Liver (tissue), 9 donors: ENCODE data around the gene JPH4. TPM values are rescaled to one million over a fixed set of nuclear protein-coding genes. Genes with fewer than 3 reads are reported as not detected.

Experiments used
- DNase-seq: peaks from one replicate; pipeline ENCODE4 v3.0.0-alpha.2; 2017; ENCODE audit warnings: low spot score
- H3K27ac ChIP-seq, 2 donors: one replicate each; pipeline ENCODE4 v1.7.0; 2013; ENCODE audit warnings: inconsistent platforms in 2 of 2, low read length in 2 of 2, control low read depth in 1 of 2, low read depth in 1 of 2, mild to moderate bottlenecking in 1 of 2
- H3K27me3 ChIP-seq, 4 donors: one replicate each; pipeline versions ENCODE4 v1.6.1 to v1.7.0; 2013; ENCODE audit warnings: low read length in 3 of 4, inconsistent platforms in 1 of 4, mild to moderate bottlenecking in 1 of 4, moderate library complexity in 1 of 4; ENCODE audit not compliant: control insufficient read depth in 4 of 4, insufficient read depth in 4 of 4
- H3K36me3 ChIP-seq, 4 donors: one replicate each; pipeline versions ENCODE4 v1.6.1 to v1.7.0; 2013; ENCODE audit warnings: low read length in 3 of 4, mild to moderate bottlenecking in 3 of 4, low read depth in 1 of 4, moderate library complexity in 1 of 4; ENCODE audit not compliant: control insufficient read depth in 4 of 4, insufficient read depth in 3 of 4
- H3K4me1 ChIP-seq, 4 donors: one replicate each; pipeline versions ENCODE4 v1.6.1 to v1.7.0; 2013; ENCODE audit warnings: low read length in 3 of 4, mild to moderate bottlenecking in 3 of 4, moderate library complexity in 1 of 4; ENCODE audit not compliant: control insufficient read depth in 4 of 4, insufficient read depth in 4 of 4
- H3K4me3 ChIP-seq, 3 donors: one replicate each; pipeline versions ENCODE4 v1.6.1 to v1.7.0; 2013; ENCODE audit warnings: low read length in 3 of 3, control low read depth in 1 of 3, low read depth in 1 of 3, mild to moderate bottlenecking in 1 of 3
- H3K9ac ChIP-seq, 2 donors: one replicate each; pipeline ENCODE4 v1.7.0; 2013; ENCODE audit warnings: low read length in 2 of 2, mild to moderate bottlenecking in 2 of 2, moderate library complexity in 2 of 2, control low read depth in 1 of 2, low read depth in 1 of 2
- H3K9me3 ChIP-seq, 4 donors: one replicate each; pipeline versions ENCODE4 v1.6.1 to v1.7.0; 2013; ENCODE audit warnings: low read length in 3 of 4; ENCODE audit not compliant: control insufficient read depth in 4 of 4
- EGR1 ChIP-seq, 2 donors: IDR thresholded peaks; 2 replicates each; pipeline ENCODE4 v1.6.1; 2016 to 2018; ENCODE audit warnings: antibody characterized with exemption in 2 of 2, low read depth in 2 of 2
- FOXA1 ChIP-seq: IDR thresholded peaks from 2 replicates; pipeline ENCODE4 v1.6.1; 2016; ENCODE audit warnings: antibody characterized with exemption
- FOXA2 ChIP-seq: IDR thresholded peaks from 2 replicates; pipeline ENCODE4 v1.6.1; 2016; ENCODE audit warnings: antibody characterized with exemption
- GABPA ChIP-seq, 2 donors: IDR thresholded peaks in 1 of 2; conservative IDR thresholded peaks in 1 of 2; 2 replicates each; pipeline ENCODE4 v1.6.1; 2016; ENCODE audit warnings: antibody characterized with exemption in 2 of 2, mild to moderate bottlenecking in 1 of 2, moderate library complexity in 1 of 2
- HNF4A ChIP-seq, 2 donors: conservative IDR thresholded peaks; 2 replicates each; pipeline ENCODE4 v1.6.1; 2016; ENCODE audit warnings: antibody characterized with exemption in 2 of 2, mild to moderate bottlenecking in 2 of 2
- HNF4G ChIP-seq: IDR thresholded peaks from 2 replicates; pipeline ENCODE4 v1.6.1; 2016; ENCODE audit warnings: antibody characterized with exemption
- JUND ChIP-seq, 2 donors: IDR thresholded peaks; 2 replicates each; pipeline ENCODE4 v1.6.1; 2016; ENCODE audit warnings: antibody characterized with exemption in 2 of 2
- NR2F2 ChIP-seq: IDR thresholded peaks from 2 replicates; pipeline ENCODE4 v1.6.1; 2016; ENCODE audit warnings: antibody characterized with exemption
- RAD21 ChIP-seq, 2 donors: IDR thresholded peaks; 2 replicates each; pipeline ENCODE4 v1.6.1; 2016; ENCODE audit warnings: antibody characterized with exemption in 2 of 2, mild to moderate bottlenecking in 2 of 2
- RXRA ChIP-seq, 2 donors: IDR thresholded peaks; 2 replicates each; pipeline ENCODE4 v1.6.1; 2017 to 2018; ENCODE audit warnings: antibody characterized with exemption in 2 of 2, mild to moderate bottlenecking in 1 of 2
- SP1 ChIP-seq: IDR thresholded peaks from 2 replicates; pipeline ENCODE4 v1.6.1; 2018; ENCODE audit warnings: antibody characterized with exemption, mild to moderate bottlenecking
- TAF1 ChIP-seq: conservative IDR thresholded peaks from 2 replicates; pipeline ENCODE4 v1.6.1; 2016; ENCODE audit warnings: antibody characterized with exemption, mild to moderate bottlenecking
- YY1 ChIP-seq: IDR thresholded peaks from 2 replicates; pipeline ENCODE4 v1.6.1; 2016; ENCODE audit warnings: antibody characterized with exemption, mild to moderate bottlenecking
- WGBS: extraction: QIAGEN DNeasy Blood & Tissue Kit; methylation state at CpG from one replicate; pipeline ENCODE4 v1.1.7; 2013; 5-methylcytosine and 5-hydroxymethylcytosine counted together
- polyA plus RNA-seq, 2 donors: library from polyadenylated mRNA; stranded (reverse) in 1 of 2; unstranded in 1 of 2; fragments of 200-250 nt in 1 of 2; fragments of >200 nt in 1 of 2; fragmentation: Nextera tagmentation in 1 of 2; extraction: Ambion mirVana in 1 of 2; gene quantifications; one replicate each; pipeline versions ENCODE4 v1.2.1 to v1.2.3, GENCODE V29; 2013 to 2015
- total RNA-seq, 2 donors: library from RNA; depleted of rRNA; stranded (reverse); fragments of >200 nt; gene quantifications; one replicate each; pipeline ENCODE4 v1.2.3, GENCODE V29; 2014
- TF ChIP-seq, protein P1 (sequence below): IDR thresholded peaks from 2 replicates; pipeline ENCODE4 v1.6.1; 2016; ENCODE audit warnings: antibody characterized with exemption
- TF ChIP-seq, protein P2 (sequence below): IDR thresholded peaks from 2 replicates; pipeline ENCODE4 v1.6.1; 2016; ENCODE audit warnings: antibody characterized with exemption, mild to moderate bottlenecking
- TF ChIP-seq, protein P3 (sequence below): IDR thresholded peaks from 2 replicates; pipeline ENCODE4 v1.6.1; 2016; ENCODE audit warnings: antibody characterized with exemption
- TF ChIP-seq, protein P4 (sequence below): fragments of 150-350 bp; IDR thresholded peaks from 2 replicates; pipeline ENCODE4 v1.5.1; 2017; ENCODE audit warnings: improper control_type of control experiment, low read depth, low read length; ENCODE audit not compliant: missing input control
- TF ChIP-seq, protein P5 (sequence below): IDR thresholded peaks from 2 replicates; pipeline ENCODE4 v1.6.1; 2016; ENCODE audit warnings: antibody characterized with exemption
- donor health status: healthy.
- donor health status: healthy.
- donor health status: healthy.
- donor health status: healthy.
- donor health status: healthy.

The JPH4 gene
- total and polyA plus RNA-seq, 4 donors, result 0.07 to 0.24 (median 0.16) TPM

DNA sequence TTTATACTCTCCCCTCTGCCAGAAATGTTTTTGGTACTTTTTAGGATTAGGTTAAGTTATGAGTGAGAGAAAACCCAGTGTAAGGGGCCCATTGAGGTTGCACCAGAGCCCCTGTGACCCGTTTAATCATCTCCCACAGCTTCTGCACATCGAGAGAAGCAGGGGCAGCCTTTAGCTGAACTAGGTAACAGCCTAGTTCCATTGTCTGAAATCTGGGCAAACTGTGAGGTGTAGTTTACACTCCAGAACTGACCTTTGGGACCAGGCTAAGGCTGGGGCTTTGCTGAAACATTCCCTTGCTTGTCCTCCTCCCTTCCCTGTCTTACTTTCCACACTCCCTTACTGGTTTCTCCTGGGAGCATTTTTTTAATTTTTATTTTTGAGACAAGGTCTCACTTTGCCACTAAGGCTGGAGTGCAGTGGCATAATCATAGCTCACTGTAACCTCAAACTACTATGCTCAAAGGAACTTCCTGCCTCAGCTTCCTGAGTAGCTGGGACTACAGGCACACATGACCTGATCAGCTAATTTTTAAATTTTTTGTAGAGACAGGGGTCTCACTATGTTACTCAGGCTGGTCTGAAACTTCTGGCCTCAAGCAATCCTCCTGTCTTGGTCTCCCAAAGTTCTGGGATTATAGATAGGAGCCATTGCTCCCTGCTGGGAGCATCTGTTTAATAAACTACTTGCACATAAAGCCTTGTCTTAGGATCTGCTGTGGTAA lies 31.7 kb upstream of the JPH4 start:
- no peaks in the 10 kb centered on the region for H3K9me3 ChIP-seq
- peak overlapping the region; percentile 68 to 74 for H3K27ac ChIP-seq
- no peaks in the 10 kb centered on the region for H3K27me3 ChIP-seq
- DNase-seq, result no peak
- 20% methylated on average over 2 of the region's 2 CpGs for WGBS
- H3K4me1 ChIP-seq, result peaks cover 17 to 59% (median 47%) of the 10 kb centered on the region in 4 donors
- no peak overlapping the region for H3K9ac ChIP-seq
- H3K36me3 ChIP-seq, result no peaks in the 10 kb centered on the region
- TF ChIP-seq HNF4A (conservative IDR thresholded peaks at IDR 0.05), result peak; percentile 68 to 74
- no peak for TF ChIP-seq RAD21 (IDR thresholded peaks at IDR 0.05)
- peak; percentile 72 for TF ChIP-seq SP1
- TF ChIP-seq RXRA (IDR thresholded peaks at IDR 0.05), result peak; percentile 35 to 39
- TF ChIP-seq, protein P1, sequence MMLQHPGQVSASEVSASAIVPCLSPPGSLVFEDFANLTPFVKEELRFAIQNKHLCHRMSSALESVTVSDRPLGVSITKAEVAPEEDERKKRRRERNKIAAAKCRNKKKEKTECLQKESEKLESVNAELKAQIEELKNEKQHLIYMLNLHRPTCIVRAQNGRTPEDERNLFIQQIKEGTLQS, result no peak
- peak; percentile 14 for TF ChIP-seq HNF4G
- TF ChIP-seq YY1, result no peak
- TF ChIP-seq, protein P2, sequence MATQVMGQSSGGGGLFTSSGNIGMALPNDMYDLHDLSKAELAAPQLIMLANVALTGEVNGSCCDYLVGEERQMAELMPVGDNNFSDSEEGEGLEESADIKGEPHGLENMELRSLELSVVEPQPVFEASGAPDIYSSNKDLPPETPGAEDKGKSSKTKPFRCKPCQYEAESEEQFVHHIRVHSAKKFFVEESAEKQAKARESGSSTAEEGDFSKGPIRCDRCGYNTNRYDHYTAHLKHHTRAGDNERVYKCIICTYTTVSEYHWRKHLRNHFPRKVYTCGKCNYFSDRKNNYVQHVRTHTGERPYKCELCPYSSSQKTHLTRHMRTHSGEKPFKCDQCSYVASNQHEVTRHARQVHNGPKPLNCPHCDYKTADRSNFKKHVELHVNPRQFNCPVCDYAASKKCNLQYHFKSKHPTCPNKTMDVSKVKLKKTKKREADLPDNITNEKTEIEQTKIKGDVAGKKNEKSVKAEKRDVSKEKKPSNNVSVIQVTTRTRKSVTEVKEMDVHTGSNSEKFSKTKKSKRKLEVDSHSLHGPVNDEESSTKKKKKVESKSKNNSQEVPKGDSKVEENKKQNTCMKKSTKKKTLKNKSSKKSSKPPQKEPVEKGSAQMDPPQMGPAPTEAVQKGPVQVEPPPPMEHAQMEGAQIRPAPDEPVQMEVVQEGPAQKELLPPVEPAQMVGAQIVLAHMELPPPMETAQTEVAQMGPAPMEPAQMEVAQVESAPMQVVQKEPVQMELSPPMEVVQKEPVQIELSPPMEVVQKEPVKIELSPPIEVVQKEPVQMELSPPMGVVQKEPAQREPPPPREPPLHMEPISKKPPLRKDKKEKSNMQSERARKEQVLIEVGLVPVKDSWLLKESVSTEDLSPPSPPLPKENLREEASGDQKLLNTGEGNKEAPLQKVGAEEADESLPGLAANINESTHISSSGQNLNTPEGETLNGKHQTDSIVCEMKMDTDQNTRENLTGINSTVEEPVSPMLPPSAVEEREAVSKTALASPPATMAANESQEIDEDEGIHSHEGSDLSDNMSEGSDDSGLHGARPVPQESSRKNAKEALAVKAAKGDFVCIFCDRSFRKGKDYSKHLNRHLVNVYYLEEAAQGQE, result peak; percentile 97
- TF ChIP-seq TAF1, result no peak
- no peak for TF ChIP-seq GABPA (IDR thresholded peaks at IDR 0.05 in 1 of 2, conservative IDR thresholded peaks at IDR 0.05 in 1 of 2)
- TF ChIP-seq NR2F2, result no peak
- TF ChIP-seq FOXA1, result no peak
- TF ChIP-seq JUND (IDR thresholded peaks at IDR 0.05), result no peak
- TF ChIP-seq FOXA2, result no peak
- TF ChIP-seq, protein P3, sequence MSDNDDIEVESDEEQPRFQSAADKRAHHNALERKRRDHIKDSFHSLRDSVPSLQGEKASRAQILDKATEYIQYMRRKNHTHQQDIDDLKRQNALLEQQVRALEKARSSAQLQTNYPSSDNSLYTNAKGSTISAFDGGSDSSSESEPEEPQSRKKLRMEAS, result no peak
- TF ChIP-seq, protein P4, sequence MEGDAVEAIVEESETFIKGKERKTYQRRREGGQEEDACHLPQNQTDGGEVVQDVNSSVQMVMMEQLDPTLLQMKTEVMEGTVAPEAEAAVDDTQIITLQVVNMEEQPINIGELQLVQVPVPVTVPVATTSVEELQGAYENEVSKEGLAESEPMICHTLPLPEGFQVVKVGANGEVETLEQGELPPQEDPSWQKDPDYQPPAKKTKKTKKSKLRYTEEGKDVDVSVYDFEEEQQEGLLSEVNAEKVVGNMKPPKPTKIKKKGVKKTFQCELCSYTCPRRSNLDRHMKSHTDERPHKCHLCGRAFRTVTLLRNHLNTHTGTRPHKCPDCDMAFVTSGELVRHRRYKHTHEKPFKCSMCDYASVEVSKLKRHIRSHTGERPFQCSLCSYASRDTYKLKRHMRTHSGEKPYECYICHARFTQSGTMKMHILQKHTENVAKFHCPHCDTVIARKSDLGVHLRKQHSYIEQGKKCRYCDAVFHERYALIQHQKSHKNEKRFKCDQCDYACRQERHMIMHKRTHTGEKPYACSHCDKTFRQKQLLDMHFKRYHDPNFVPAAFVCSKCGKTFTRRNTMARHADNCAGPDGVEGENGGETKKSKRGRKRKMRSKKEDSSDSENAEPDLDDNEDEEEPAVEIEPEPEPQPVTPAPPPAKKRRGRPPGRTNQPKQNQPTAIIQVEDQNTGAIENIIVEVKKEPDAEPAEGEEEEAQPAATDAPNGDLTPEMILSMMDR, result no peak
- TF ChIP-seq EGR1 (IDR thresholded peaks at IDR 0.05; ENCODE audit: low read depth in 2 of 2), result no peak
- TF ChIP-seq, protein P5, sequence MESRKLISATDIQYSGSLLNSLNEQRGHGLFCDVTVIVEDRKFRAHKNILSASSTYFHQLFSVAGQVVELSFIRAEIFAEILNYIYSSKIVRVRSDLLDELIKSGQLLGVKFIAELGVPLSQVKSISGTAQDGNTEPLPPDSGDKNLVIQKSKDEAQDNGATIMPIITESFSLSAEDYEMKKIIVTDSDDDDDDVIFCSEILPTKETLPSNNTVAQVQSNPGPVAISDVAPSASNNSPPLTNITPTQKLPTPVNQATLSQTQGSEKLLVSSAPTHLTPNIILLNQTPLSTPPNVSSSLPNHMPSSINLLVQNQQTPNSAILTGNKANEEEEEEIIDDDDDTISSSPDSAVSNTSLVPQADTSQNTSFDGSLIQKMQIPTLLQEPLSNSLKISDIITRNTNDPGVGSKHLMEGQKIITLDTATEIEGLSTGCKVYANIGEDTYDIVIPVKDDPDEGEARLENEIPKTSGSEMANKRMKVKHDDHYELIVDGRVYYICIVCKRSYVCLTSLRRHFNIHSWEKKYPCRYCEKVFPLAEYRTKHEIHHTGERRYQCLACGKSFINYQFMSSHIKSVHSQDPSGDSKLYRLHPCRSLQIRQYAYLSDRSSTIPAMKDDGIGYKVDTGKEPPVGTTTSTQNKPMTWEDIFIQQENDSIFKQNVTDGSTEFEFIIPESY, result no peak
- H3K4me3 ChIP-seq, result no peak overlapping the region
